NCI-H748 (cell line): ENCODE measurements around the gene DGUOK.
A peak's percentile ranks its signal among the peaks of the same experiment; 100 is the strongest.

Source experiments
- DNase-seq: peaks from one replicate; lab custom pipeline; 2025; ENCODE audit not compliant: unreplicated experiment; lab: John Stamatoyannopoulos, UW

DGUOK gene

DNA sequence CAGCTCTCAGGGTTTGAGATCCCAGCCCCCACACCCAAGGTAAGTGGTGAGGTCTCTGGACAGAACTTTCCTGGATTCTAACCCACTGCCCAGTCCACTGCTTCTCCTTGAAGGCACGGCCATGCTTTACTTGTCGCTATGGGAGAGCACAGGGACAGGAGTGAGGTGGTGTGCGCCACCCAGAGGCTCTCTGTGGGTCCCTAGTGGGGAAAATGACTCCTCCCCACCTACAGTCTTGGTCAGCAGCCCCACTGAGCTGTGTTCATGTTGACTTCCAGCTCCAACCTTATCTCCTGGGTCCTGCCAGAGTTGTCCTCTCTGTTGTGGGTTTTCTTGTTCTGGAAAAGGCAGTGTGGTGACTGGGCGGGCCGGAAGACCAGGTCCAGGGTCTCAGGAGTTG, 69.1 kb downstream of the DGUOK start:
- no peak for DNase-seq

DNA sequence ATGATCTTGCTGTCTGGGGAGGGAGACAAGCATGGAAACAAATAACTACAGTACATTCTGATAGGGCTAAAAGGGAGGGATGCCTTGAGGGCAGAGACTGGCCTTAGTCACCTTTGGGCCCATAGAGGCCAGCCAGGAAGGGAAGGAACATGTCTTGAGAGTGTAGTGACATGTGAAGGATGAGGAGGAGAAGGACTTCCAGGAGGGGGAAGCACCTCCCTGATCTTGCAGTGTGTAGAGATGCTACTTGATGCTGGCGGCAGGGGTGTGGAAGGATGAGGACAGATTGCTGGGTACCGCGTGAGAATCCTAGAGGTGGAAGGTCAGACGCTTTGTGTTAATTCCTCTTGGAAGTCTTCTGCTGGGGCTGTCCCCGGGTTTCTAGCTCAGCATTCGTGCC, 71.1 kb downstream of the DGUOK start:
- no peak for DNase-seq

DNA sequence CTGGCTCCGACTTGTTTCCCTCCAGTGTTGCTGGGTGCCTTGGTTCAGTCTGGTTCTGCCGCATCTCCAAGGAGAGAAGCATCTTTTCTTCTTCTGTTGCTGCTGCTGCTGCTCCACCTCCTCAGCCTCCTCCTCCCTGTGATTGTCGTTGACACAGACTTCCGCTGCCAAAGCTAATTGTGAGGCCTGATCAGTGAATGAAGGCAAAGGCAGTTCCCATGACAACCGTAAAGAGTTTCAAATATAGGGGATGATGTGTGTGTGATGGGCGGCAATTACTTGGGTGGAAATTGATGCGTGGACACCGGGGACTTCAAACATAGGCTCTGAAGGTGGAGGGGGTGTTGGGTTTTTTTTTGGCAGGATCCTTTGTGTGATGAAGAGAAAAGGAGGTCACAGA, 71.8 kb downstream of the DGUOK start:
- peak; percentile 59 for DNase-seq

DNA sequence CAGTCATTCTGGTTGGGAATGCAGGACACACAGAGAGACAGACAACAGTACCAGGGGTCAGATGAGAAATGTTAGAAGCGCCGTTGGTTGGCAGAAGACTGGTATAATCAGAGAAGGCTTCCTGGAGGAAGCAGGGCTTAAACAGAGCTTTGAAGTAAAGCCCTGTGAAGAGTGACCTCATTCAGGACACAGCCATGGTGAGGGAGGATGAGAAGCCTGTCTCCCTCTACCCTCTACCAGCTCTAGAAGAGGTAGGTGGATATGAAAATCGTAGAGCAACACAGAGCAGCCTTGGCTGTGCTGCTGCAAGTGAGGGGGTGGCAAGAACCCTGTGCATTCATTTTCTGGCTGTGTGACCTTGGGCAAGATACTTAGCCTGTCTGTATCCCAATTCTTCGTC, 72.3 kb downstream of the DGUOK start:
- no peak for DNase-seq

DNA sequence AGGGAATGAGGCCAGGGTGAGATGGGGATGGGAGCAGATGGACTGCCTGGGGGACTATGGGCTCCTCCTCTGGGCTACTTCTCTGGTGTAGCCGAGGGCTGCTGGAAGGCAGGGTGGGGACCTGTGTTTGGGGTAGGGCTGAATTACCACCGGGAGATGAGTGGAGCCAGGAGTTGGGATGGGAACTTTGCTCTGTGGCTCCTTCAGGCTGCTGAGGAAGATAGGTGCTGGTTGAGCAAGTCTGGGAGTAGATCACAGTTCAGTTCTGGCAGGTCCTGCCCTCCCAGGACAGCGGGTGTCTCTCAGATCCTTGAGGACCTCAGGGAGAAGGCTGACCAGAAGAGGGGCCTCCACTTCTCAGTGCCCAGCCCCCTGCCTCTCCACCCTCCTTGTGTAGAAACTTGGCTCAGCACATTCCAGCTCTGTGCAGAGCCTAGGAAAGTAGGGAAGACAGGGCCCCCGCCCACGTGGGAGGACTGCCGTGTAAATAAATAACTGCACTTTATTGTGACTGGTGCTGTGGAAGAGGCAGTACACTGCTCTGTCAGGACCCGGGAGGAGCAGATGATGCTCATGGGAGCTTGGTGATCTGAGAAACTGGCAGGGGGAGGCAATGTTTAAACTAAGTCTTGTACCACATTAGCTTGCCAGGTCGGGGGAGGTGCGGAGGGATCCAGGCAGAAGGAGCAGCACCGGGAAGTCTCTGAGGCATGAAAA, 73.4 kb downstream of the DGUOK start:
- DNase-seq, result no peak

DNA sequence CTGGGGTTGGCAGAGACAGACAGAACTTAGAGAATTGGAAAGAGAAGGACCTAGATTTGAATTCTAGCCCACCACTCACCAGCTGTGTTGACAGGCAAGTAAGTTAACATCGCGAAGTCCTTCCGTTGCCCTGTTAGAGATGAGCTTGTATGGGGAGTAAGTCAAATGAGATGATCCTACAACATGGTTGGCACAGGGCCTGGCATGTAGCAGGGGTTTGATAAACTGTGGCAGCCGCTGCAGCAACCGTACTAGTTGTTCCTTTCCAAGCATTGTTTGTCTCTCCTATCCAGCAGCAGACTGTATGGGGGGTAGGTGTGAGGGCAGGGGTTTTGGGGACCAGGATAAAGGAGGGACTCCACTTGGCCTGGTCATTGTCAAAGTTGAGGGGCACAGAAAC, 74.0 kb downstream of the DGUOK start:
- no peak for DNase-seq

DNA sequence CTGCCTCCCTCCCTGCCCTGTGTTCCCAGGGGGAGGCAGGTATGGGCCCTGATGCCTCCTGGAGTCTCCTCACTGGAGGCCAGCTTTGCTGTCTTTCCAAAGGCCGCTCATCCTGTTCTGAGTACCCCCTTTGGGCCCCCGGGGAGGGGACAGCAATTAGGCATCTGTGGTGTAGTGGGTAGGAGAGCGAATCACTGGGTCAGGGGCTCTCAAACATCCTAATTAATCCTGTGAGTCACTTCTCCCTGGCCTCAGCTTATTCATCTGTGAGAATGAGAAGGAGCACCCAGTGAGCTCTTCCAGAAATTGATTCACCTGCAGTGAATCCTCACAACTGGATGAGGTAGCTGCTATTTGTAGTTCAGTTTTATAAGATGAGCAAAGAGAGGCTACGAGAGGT, 74.4 kb downstream of the DGUOK start:
- DNase-seq, result no peak

DNA sequence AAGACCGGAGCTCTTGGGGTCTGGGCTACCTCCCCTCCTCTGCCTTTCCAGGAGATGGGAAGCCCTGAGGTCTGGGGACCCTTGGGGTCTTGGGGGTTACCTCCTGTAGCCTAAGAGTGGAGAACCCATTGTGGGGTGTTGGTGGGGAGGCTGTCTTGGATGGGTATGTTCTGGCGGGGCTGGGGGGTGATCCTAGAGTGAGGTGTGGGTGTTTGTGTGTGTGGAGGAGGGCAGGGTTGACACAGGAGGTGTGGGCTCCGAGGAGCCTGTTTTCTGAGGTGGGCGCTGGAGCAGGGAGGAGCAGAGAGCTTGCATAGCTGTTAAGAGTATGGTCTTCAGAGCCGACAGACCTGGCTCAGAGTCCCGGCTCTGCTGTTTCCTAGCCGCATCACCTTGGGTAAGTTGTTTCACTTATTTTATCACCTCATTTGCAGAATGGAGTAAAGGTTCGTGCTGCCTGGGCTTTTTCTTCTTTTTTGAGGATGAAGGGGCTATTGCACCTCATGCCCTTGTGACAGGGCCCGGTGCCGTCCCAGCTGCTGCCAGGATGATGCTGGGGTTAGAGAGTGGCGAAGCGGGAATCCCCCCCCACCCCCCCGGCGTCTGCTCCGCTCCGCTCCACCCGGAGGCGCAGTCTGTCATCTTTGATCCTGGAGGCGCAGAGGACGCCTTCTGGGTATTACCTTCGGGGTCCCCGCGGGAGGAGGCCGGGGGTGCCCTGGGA, 75.3 kb downstream of the DGUOK start:
- DNase-seq, result peak; percentile 22

DNA sequence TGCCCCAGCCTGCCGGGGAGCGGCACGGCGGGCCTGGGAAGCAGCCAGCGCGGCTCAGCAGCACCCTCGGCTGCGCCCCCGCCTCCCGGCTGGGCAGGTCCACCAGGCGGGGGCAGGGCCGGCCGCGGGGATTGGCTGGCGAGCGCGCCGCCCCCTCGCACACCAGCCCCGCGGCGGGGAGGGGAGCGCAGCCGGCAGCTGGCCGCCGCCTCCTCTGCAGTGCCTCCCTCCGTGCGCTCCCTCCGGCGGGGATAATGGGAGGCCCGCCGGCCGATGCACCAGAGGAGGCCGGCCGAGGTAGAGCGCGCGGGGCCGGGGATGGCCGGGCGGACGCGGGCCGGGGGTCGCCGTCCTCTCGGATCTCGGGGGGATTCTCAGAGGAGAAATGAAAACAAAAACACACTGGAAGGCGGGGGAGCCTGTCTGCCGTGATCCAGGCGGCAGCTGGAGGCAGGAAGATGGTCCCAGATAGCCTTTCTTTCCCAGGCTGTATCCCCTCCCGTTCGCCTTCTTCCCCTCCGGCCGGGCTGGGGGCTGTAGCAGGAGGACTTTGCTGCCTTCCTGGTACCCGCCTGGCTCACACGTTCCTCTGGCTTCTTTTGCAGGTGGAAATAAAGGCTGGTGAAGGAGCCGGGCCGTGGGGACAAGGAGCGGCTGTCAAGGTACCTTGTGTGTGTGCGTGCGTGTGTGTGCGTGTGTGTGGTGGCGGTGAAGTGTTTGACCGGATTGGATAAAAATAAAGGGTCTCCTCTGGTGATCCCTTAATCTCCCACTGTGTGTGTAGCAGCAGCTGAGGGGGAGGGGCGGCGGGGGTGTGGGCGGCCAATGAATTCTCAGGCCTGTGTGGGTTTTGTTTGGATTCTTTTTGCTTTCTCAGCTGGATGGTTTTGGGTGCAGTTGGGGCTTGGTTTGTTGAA, 76.1 kb downstream of the DGUOK start:
- DNase-seq, result peak; percentile 89

DNA sequence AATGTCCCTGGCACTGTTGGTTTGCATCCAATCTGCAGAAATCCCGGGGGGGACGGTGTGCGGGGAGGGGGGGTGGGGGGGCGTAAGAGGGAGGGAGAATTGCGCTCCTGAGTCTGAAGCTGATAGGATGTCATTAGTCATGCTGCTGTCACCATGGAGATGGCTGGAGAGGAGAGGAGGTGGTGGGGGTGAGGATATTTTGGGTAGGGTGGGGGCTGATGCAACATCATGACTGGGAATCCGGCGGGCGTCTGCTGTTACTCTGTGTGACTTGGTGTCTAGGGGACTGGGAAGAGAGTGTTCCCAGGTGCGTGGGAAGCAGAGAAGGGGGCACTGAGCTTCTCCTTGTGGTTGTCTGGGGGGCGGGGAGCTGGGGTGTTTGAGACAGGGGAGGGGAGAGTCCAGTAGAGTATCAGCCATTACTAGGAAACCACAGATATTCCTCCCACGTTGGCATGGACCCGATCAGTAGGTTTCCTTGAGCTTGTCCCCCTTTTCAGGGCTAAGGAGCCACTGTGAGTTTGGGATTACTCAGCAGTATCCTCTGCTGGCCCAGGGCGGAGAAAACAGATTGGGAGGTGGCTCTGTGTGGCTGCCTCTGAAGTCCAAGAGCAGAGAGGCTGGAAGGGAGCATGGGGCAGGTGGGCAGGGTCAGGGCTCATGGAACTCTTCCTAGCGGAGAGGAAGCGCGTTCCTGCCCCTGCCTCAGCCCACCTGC, 77.0 kb downstream of the DGUOK start:
- DNase-seq, result peak; percentile 60

DNA sequence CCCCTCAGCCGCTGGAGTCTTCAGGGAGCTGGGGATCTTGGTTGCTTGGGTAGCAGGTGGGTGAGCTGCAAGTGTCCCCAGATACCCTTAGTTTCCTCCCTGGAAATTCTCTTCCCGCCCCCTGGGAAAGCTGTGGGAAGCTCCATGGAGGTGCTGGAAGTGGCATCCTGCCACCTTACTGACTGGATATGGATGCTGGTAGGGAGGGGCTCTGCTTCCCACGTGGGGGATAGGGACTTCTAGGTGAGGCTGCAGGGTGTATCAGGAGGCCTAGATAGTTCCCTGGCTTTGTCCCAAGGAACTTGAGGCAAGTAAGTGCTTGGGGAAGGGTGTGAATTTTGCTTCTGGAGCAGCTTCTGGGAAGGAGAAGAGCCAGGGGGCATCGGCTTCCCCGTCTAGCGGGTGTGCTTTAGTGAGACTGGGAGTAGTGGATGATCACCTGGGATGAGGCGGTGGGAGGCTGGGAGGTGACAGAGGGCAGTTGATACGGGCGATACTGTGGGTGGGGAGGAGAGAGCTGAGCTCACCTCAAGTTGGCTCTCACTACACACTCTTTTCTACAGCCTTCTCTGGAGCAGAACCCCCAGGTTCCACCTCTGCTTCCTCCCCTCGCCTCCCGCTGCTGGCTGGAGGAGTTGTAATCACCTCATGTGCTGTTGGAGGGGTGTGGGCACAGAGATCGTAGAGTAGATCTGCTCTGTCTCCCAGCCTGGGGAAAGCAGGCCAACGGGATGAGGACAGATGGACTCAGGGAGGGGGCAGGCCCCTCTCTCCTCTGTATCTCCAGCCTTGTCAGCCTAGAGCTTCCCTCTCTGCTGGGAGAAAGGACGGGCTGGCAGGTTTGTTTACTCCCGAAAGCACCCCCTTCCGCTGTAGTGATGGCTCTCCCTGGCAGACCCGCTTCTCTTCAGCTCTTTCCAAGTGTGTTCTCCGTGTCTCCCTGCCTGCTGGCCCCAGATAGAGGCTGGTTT, 77.8 kb downstream of the DGUOK start:
- no peak for DNase-seq

DNA sequence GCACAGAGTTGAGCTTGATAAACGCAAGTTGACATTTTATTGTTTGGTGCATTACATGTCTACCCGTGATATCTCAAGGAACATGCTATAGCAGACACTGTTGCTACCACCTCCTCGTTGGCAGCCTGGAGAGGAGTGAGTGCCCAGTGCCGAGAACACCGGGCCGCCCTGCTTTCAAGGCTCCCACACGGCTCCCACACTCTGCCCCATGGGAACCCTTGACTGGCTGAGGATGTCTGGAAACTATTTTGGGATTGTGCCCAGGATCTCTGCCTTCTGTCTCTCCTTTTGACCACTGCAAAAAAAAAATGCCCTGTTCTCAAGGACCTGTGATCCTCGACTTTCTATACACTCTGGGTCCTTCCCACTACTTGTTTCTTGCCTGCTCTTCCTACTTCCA, 79.1 kb downstream of the DGUOK start:
- no peak for DNase-seq

DNA sequence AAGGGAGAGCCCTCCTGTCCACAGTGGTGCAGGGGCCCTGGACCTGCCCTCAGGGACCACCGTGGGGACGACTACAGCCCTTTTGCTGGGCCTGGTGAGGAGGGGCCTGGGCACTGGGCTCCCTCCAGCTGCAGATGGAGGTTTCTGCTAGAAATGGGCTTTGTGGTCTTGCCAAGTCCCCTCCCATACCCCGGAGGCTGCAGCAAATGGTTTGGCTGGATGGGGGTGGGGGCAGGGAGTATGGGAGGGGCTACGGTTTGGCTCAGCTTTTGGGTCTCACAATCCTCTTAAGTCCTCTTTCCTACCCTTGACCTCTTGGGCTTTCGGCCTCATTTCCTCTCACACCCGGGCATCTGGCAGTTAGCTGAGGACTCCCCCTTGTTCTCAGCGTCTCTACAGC, 79.8 kb downstream of the DGUOK start:
- DNase-seq, result no peak

DNA sequence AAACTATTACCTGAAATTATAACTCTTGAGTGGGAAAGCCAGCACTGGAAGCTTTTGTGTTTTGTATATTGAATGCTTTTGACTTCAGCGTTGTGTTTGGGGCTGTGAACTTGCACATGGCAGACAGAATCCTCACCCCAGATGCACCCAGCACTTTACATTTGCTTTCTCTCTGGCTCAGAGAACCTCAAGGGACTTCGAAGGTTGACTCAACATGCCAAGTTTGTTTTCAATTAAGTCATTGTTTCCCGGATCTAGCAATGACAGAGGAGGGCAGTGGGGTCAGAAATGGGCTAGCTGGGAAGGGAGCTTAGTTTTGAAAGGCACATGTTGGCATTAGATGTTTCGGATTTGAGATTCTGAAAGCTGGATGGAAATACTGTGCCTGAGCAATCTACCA, 80.4 kb downstream of the DGUOK start:
- DNase-seq, result no peak

DNA sequence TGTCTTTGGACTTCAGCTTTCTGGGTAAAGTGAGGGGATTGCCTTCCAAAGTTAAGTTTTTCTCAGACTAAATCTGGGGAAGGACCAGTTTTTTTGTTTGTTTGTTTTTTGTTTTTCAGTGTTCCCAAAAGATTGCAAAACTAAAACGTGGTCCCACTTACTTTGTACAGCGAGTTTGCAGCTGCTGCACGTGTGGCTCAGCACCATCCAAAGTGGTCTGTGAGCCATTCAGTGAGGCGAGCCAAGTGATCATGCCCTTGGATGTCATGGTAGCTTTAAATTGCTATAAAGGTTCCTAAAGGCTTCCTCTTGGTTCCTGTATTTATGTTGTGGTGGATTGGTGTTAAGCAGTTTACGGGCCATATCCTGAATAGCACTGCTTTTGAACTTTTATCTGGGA, 81.0 kb downstream of the DGUOK start:
- no peak for DNase-seq
